Measurements from ENCODE around the gene SYPL1. TPM values are rescaled to one million over a fixed set of nuclear protein-coding genes. Genes with fewer than 3 reads are reported as not detected.

SYPL1 gene
- total RNA-seq, 1 donor from 2014 or later = 47.2 TPM

- no peak for DNase-seq (ENCODE audit: low spot score)
Observed at GRCh38 chr7:106067678-106068077, 44.4 kb downstream of the SYPL1 start.

GRCh38 chr7:106065575-106066500, 46.3 kb downstream of the SYPL1 start:
- no peak for DNase-seq (ENCODE audit: low spot score)

- peak; percentile 95 for DNase-seq (ENCODE audit: low spot score)
Observed at GRCh38 chr7:106064771-106065574, 47.1 kb downstream of the SYPL1 start.

GRCh38 chr7:106064316-106064715, 47.8 kb downstream of the SYPL1 start:
- DNase-seq (ENCODE audit: low spot score) = no peak

- DNase-seq (ENCODE audit: low spot score) = no peak
Observed at GRCh38 chr7:106063692-106064091, 48.4 kb downstream of the SYPL1 start.

- no peak for DNase-seq (ENCODE audit: low spot score)
Observed at GRCh38 chr7:106063024-106063423, 49.1 kb downstream of the SYPL1 start.

GRCh38 chr7:106062521-106062931, 49.6 kb downstream of the SYPL1 start:
- DNase-seq (ENCODE audit: low spot score) = no peak

GRCh38 chr7:106062006-106062405, 50.1 kb downstream of the SYPL1 start:
- no peak for DNase-seq (ENCODE audit: low spot score)

- DNase-seq (ENCODE audit: low spot score) = no peak
Observed at GRCh38 chr7:106061301-106061979, 50.7 kb downstream of the SYPL1 start.

GRCh38 chr7:106060394-106060920, 51.7 kb downstream of the SYPL1 start:
- no peak for DNase-seq (ENCODE audit: low spot score)

- DNase-seq (ENCODE audit: low spot score) = no peak
Observed at GRCh38 chr7:106059556-106059955, 52.6 kb downstream of the SYPL1 start.

- DNase-seq (ENCODE audit: low spot score) = no peak
Observed at GRCh38 chr7:106058928-106059324, 53.2 kb downstream of the SYPL1 start.

- peak; percentile 59 for DNase-seq (ENCODE audit: low spot score)
Observed at GRCh38 chr7:106057962-106058927, 53.9 kb downstream of the SYPL1 start.

GRCh38 chr7:106057204-106057961, 54.7 kb downstream of the SYPL1 start:
- no peak for DNase-seq (ENCODE audit: low spot score)

GRCh38 chr7:106056513-106057203, 55.5 kb downstream of the SYPL1 start:
- peak; percentile 79 for DNase-seq (ENCODE audit: low spot score)

- no peak for DNase-seq (ENCODE audit: low spot score)
Observed at GRCh38 chr7:106054971-106055532, 57.1 kb downstream of the SYPL1 start.

GRCh38 chr7:106054156-106054910, 57.8 kb downstream of the SYPL1 start:
- DNase-seq (ENCODE audit: low spot score) = no peak

- DNase-seq (ENCODE audit: low spot score) = no peak
Observed at GRCh38 chr7:106053109-106053508, 59.0 kb downstream of the SYPL1 start.
